MCF 10A (cell line): ENCODE results near the gene SELENOK. TPM values are rescaled to one million over a fixed set of nuclear protein-coding genes. Genes with fewer than 3 reads are reported as not detected.

Experiments
- BruUV-seq: library from RNA; stranded (reverse); fragments of 400-500 nt; replicated peaks from 2 replicates; lab custom pipeline; 2021; lab: Mats Ljungman, UMichigan
- CTCF ChIA-PET: fragments of 300-600 bp; sonication (Branson Sonifier 250); formaldehyde crosslinking; extraction: SDS; loops from one replicate; lab custom pipeline; 2021; ENCODE audit warnings: antibody characterized with exemption, inconsistent platforms; lab: Yijun Ruan, JAX
- POLR2A ChIA-PET: fragments of 300-600, 350-650 bp; sonication (Branson Sonifier 250); formaldehyde crosslinking; extraction: SDS; loops from one replicate; lab custom pipeline; 2020; ENCODE audit warnings: antibody characterized with exemption, inconsistent platforms; lab: Yijun Ruan, JAX
- DNase-seq: peaks from one replicate; pipeline ENCODE4 v3.0.0-alpha.2; 2018; ENCODE audit not compliant: unreplicated experiment
- H3K27ac Mint-ChIP-seq: one replicate; pipeline ENCODE4 v1.8.0; 2022; ENCODE audit warnings: mild to moderate bottlenecking, low read depth, mixed read lengths; ENCODE audit not compliant: unreplicated experiment
- H3K27me3 Mint-ChIP-seq: one replicate; pipeline ENCODE4 v1.8.0; 2022; ENCODE audit warnings: mixed read lengths; ENCODE audit not compliant: insufficient read depth, unreplicated experiment
- H3K36me3 Mint-ChIP-seq: one replicate; pipeline ENCODE4 v1.8.0; 2022; ENCODE audit warnings: mild to moderate bottlenecking, moderate library complexity, mixed read lengths; ENCODE audit not compliant: insufficient read depth, unreplicated experiment
- H3K4me1 Mint-ChIP-seq: one replicate; pipeline ENCODE4 v1.8.0; 2022; ENCODE audit warnings: mixed read lengths; ENCODE audit not compliant: insufficient read depth, unreplicated experiment
- H3K4me3 Mint-ChIP-seq: one replicate; pipeline ENCODE4 v1.8.0; 2022; ENCODE audit warnings: mild to moderate bottlenecking, moderate library complexity, mixed read lengths; ENCODE audit not compliant: unreplicated experiment
- H3K9me3 Mint-ChIP-seq: one replicate; pipeline ENCODE4 v1.8.0; 2022; ENCODE audit warnings: mixed read lengths; ENCODE audit not compliant: unreplicated experiment
- CTCF ChIP-seq: fragments of 200-600 bp; IDR thresholded peaks from one replicate; pipeline ENCODE4 v1.8.0; 2022; ENCODE audit warnings: antibody characterized with exemption, mild to moderate bottlenecking; ENCODE audit not compliant: unreplicated experiment
- intact Hi-C: fragments of 100-400 bp; cut with micrococcal nuclease; formaldehyde crosslinking; loops from 2 replicates; pipeline ENCODE4 v1.14.1; 2022
- total RNA-seq: library from RNA; stranded (reverse); gene quantifications from 2 replicates; pipeline ENCODE4 v1.2.3, GENCODE V29; 2022

Gene SELENOK
- total RNA-seq, 1 experiment from 2014 or later: 55.6 TPM

- CTCF ChIA-PET: interaction anchor here (1.4 kb wide), 1 partner anchor 9 kb away, joined by 5 read pairs; no protein-coding TSS in a partner anchor
- no peaks in the 10 kb centered on the region for H3K27me3 Mint-ChIP-seq
- peak within 1 kb of the TSS; percentile 94 for H3K27ac Mint-ChIP-seq
- H3K36me3 Mint-ChIP-seq: peaks cover 51% of the 10 kb centered on the region
- BruUV-seq: TSS peak; percentile 25
- peaks cover 18% of the 10 kb centered on the region for H3K4me1 Mint-ChIP-seq
- H3K4me3 Mint-ChIP-seq: peak within 1 kb of the TSS; percentile 100
- intact Hi-C loops: no loop called here
- no peaks in the 10 kb centered on the region for H3K9me3 Mint-ChIP-seq
- no peak for TF ChIP-seq CTCF
- DNase-seq: peak; percentile 67
- POLR2A ChIA-PET: interaction anchor here (0.6 to 4.3 kb wide), 4 partner anchors 9 to 534 kb away, joined by 3 to 40 read pairs (median 3); partner anchors contain the start of genes DCP1A and SELENOK
These were observed 9.7 kb downstream of the SELENOK start, which contains the start of gene ACTR8 for GRCh38 chr3:53881691-53882593. Gene ACTR8, minus strand, starts transcription at chr3:53882152. Its CDS starts 51 bp downstream, at chr3:53882101.

GRCh38 chr3:53880396-53881345 lies 11.0 kb downstream of the SELENOK start:
- peaks cover 18% of the 10 kb centered on the region for H3K4me1 Mint-ChIP-seq
- H3K27ac Mint-ChIP-seq: peak overlapping the region; percentile 94
- peaks cover 49% of the 10 kb centered on the region for H3K36me3 Mint-ChIP-seq
- ChIA-PET CTCF (interaction anchor here (0.7 to 1.0 kb wide), 3 partner anchors 9 to 170 kb away, joined by 3 read pairs; no protein-coding TSS in a partner anchor), POLR2A (interaction anchor here (0.6 to 4.3 kb wide), 5 partner anchors 9 to 644 kb away, joined by 3 to 40 read pairs (median 3); partner anchors contain the start of genes DCP1A and SELENOK)
- no TSS peak for BruUV-seq
- H3K27me3 Mint-ChIP-seq: no peaks in the 10 kb centered on the region
- peak overlapping the region; percentile 100 for H3K4me3 Mint-ChIP-seq
- intact Hi-C loops: no loop called here
- TF ChIP-seq CTCF: no peak
- no peaks in the 10 kb centered on the region for H3K9me3 Mint-ChIP-seq
- no peak for DNase-seq

GRCh38 chr3:53865732-53866499 lies 25.7 kb downstream of the SELENOK start:
- CTCF ChIA-PET: interaction anchor here (0.6 to 1.1 kb wide), 2 partner anchors 20 to 56 kb away, joined by 3 to 4 read pairs; no protein-coding TSS in a partner anchor
- no peak for DNase-seq
- BruUV-seq: no TSS peak

More at GRCh38 chr3:53865732-53866499, 25.7 kb downstream of the SELENOK start:
- POLR2A ChIA-PET: interaction anchor here (0.6 kb wide), 1 partner anchor 187 kb away, joined by 4 read pairs; no protein-coding TSS in a partner anchor
- H3K27ac Mint-ChIP-seq: no peak overlapping the region
- H3K27me3 Mint-ChIP-seq: no peaks in the 10 kb centered on the region
- H3K4me3 Mint-ChIP-seq: no peak overlapping the region
- intact Hi-C loops: no loop called here
- H3K4me1 Mint-ChIP-seq: no peaks in the 10 kb centered on the region
- no peaks in the 10 kb centered on the region for H3K9me3 Mint-ChIP-seq
- H3K36me3 Mint-ChIP-seq: peaks cover 48% of the 10 kb centered on the region
- TF ChIP-seq CTCF: no peak
